ENCODE data around the gene PLAC8L1. TPM values are rescaled to one million over a fixed set of nuclear protein-coding genes. Genes with fewer than 3 reads are reported as not detected.
"Not testable (repeated sequence)": the region's sequence is repeated elsewhere in the genome, so short reads cannot be mapped to it uniquely, and the experiment has no call there.

The PLAC8L1 gene
- polyA plus RNA-seq, 2 donors = 0.22 TPM; not detected in 1

GRCh38 chr5:146112476-146112875, 7.1 kb upstream of the PLAC8L1 start:
- 78 to 93% methylated on average over 5 of the region's 5 CpGs for WGBS, 2 donors
- peaks cover 3 to 5% of the 10 kb centered on the region in 2 donors for H3K36me3 ChIP-seq (ENCODE audit: control insufficient read depth in 2 of 2, insufficient read depth in 2 of 2, low read length in 1 of 2)

DNA sequence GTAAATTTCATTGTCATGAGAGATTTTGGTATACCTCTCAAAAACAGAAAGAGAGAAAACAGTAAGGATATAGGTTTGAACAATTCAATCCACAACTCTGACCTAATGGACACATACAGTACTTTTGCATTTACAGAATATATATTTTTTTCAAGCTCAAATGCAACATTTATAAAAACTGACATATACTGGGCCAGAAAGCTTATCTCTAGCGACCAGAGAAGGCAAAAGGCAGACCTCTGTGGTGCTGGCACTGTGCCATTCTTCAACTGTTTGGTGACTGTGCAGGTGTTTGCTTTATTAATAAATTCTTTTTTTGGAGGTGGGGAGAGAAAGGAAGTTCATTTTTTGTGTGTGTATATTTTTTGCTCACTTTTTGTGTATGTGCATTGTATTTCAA, 6.0 kb upstream of the PLAC8L1 start:
- Histone ChIP-seq H3K4me1 (ENCODE audit: control insufficient read depth in 2 of 2, insufficient read depth in 2 of 2, low read length in 1 of 2) (no peaks in the 10 kb centered on the region), H3K36me3 (ENCODE audit: control insufficient read depth in 2 of 2, insufficient read depth in 2 of 2, low read length in 1 of 2) (peaks cover 3 to 5% of the 10 kb centered on the region in 2 donors), H3K9me3 (ENCODE audit: control insufficient read depth in 2 of 2, insufficient read depth in 1 of 2, low read depth in 1 of 2, low read length in 1 of 2) (no peaks in the 10 kb centered on the region), H3K4me3 (ENCODE audit: low read depth in 1 of 2, low read length in 2 of 2) (no peak overlapping the region), H3K27me3 (ENCODE audit: control insufficient read depth in 1 of 2, insufficient read depth in 2 of 2, low read length in 2 of 2) (no peaks in the 10 kb centered on the region), H3K27ac (ENCODE audit: low read depth in 2 of 2, low read length in 1 of 2) (no peak overlapping the region)
- WGBS, 2 donors = 56 to 69% methylated on average over 1 of the region's 1 CpG

More at GRCh38 chr5:146112476-146112875, 7.1 kb upstream of the PLAC8L1 start:
- no peaks in the 10 kb centered on the region for H3K27me3 ChIP-seq (ENCODE audit: control insufficient read depth in 1 of 2, insufficient read depth in 2 of 2, low read length in 2 of 2)
- H3K4me1 ChIP-seq (ENCODE audit: control insufficient read depth in 2 of 2, insufficient read depth in 2 of 2, low read length in 1 of 2) = no peaks in the 10 kb centered on the region
- H3K27ac ChIP-seq (ENCODE audit: low read depth in 2 of 2, low read length in 1 of 2) = no peak overlapping the region
- no peaks in the 10 kb centered on the region for H3K9me3 ChIP-seq (ENCODE audit: control insufficient read depth in 2 of 2, insufficient read depth in 1 of 2, low read depth in 1 of 2, low read length in 1 of 2)
- H3K4me3 ChIP-seq (ENCODE audit: low read depth in 1 of 2, low read length in 2 of 2) = no peak overlapping the region

DNA sequence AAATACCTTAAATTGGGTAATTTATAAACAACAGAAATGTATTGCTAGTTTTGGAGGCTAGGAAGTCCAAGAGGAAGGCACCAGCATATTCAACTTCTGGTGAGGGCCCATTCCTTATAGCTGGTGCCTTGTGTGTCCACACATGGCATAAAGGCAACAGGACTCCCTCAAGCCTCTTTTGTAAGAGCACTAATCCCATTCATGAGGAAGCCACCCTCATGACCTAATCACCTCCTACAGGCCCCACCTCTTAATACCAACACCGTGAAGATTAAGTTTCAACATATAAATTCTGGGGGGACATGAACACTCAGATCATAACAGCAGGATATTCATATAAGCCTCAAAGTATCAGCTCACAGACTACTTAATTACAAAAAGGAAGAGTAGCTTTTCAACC, 4.0 kb upstream of the PLAC8L1 start:
- Histone ChIP-seq H3K36me3 (ENCODE audit: control insufficient read depth in 2 of 2, insufficient read depth in 2 of 2, low read length in 1 of 2) (peaks cover 2 to 3% of the 10 kb centered on the region in 2 donors), H3K27me3 (ENCODE audit: control insufficient read depth in 1 of 2, insufficient read depth in 2 of 2, low read length in 2 of 2) (no peaks in the 10 kb centered on the region), H3K4me1 (ENCODE audit: control insufficient read depth in 2 of 2, insufficient read depth in 2 of 2, low read length in 1 of 2) (no peaks in the 10 kb centered on the region), H3K4me3 (ENCODE audit: low read depth in 1 of 2, low read length in 2 of 2) (no peak overlapping the region), H3K27ac (ENCODE audit: low read depth in 2 of 2, low read length in 1 of 2) (no peak overlapping the region), H3K9me3 (ENCODE audit: control insufficient read depth in 2 of 2, insufficient read depth in 1 of 2, low read depth in 1 of 2, low read length in 1 of 2) (no peaks in the 10 kb centered on the region)
- WGBS, 2 donors = 71 to 80% methylated on average over 1 of the region's 1 CpG

- H3K4me1 ChIP-seq (ENCODE audit: control insufficient read depth in 2 of 2, insufficient read depth in 2 of 2, low read length in 1 of 2); H3K36me3 ChIP-seq (ENCODE audit: control insufficient read depth in 2 of 2, insufficient read depth in 2 of 2, low read length in 1 of 2); H3K27me3 ChIP-seq (ENCODE audit: control insufficient read depth in 1 of 2, insufficient read depth in 2 of 2, low read length in 2 of 2); H3K4me3 ChIP-seq (ENCODE audit: low read depth in 1 of 2, low read length in 2 of 2); H3K9me3 ChIP-seq (ENCODE audit: control insufficient read depth in 2 of 2, insufficient read depth in 1 of 2, low read depth in 1 of 2, low read length in 1 of 2); H3K27ac ChIP-seq (ENCODE audit: low read depth in 2 of 2, low read length in 1 of 2): not testable (repeated sequence)
- 93 to 94% methylated on average over 2 of the region's 2 CpGs for WGBS, 2 donors
These were observed 3.5 kb upstream of the PLAC8L1 start for GRCh38 chr5:146108870-146109269.

DNA sequence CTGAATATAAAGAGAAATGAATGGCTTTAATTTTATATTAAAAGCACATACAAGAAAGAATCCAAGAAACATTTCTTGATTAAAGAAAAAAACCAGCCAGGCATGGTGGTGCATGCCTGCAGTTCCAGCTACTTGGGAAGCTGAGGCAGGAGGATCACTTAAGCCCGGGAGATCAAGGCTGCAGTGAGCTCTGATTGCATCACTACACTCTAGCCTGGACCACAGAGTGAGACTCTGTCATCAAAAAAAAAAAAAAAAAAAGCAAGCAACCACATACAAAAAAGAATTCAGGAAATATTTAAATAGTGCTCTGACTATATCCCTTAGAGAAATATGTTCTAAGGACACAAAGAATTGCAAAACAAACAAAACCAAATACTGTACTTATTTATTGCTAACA, 2.5 kb upstream of the PLAC8L1 start:
- no peak overlapping the region for H3K4me3 ChIP-seq (ENCODE audit: low read depth in 1 of 2, low read length in 2 of 2)
- H3K4me1 ChIP-seq (ENCODE audit: control insufficient read depth in 2 of 2, insufficient read depth in 2 of 2, low read length in 1 of 2) = no peaks in the 10 kb centered on the region
- peaks cover under 1 to 2% of the 10 kb centered on the region in 2 donors for H3K36me3 ChIP-seq (ENCODE audit: control insufficient read depth in 2 of 2, insufficient read depth in 2 of 2, low read length in 1 of 2)
- H3K27me3 ChIP-seq (ENCODE audit: control insufficient read depth in 1 of 2, insufficient read depth in 2 of 2, low read length in 2 of 2) = no peaks in the 10 kb centered on the region
- H3K9me3 ChIP-seq (ENCODE audit: control insufficient read depth in 2 of 2, insufficient read depth in 1 of 2, low read depth in 1 of 2, low read length in 1 of 2) = no peaks in the 10 kb centered on the region
- H3K27ac ChIP-seq (ENCODE audit: low read depth in 2 of 2, low read length in 1 of 2) = no peak overlapping the region
- 42 to 83% methylated on average over 1 of the region's 1 CpG for WGBS, 2 donors

- H3K27ac ChIP-seq (ENCODE audit: low read depth in 2 of 2, low read length in 1 of 2) = no peak overlapping the region
- no peaks in the 10 kb centered on the region for H3K9me3 ChIP-seq (ENCODE audit: control insufficient read depth in 2 of 2, insufficient read depth in 1 of 2, low read depth in 1 of 2, low read length in 1 of 2)
- no peak overlapping the region for H3K4me3 ChIP-seq (ENCODE audit: low read depth in 1 of 2, low read length in 2 of 2)
- no peaks in the 10 kb centered on the region for H3K27me3 ChIP-seq (ENCODE audit: control insufficient read depth in 1 of 2, insufficient read depth in 2 of 2, low read length in 2 of 2)
- H3K4me1 ChIP-seq (ENCODE audit: control insufficient read depth in 2 of 2, insufficient read depth in 2 of 2, low read length in 1 of 2) = no peaks in the 10 kb centered on the region
- no peaks in the 10 kb centered on the region for H3K36me3 ChIP-seq (ENCODE audit: control insufficient read depth in 2 of 2, insufficient read depth in 2 of 2, low read length in 1 of 2)
- WGBS, 2 donors = 28 to 51% methylated on average over 1 of the region's 1 CpG
These were observed 1.8 kb downstream of the PLAC8L1 start for GRCh38 chr5:146103594-146103993.

DNA sequence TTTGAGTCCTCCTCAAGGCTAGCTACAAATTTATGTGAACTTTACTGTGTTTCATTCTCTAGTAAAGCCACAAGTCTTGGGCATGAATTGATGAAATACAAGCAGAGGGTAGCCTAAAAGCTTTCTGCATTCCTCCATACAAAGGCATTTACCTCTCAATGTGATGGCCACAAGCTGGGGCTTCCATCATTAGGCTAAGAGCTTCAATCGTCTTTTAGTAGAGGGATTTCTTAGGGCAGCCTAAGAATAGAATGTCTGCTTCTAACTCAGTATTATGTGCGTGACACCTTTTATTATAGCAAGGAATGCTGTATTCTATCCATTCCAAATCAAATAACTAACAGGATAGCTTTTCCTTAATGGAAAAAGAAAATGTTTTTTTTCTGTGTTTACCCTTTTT, 3.7 kb downstream of the PLAC8L1 start:
- no peaks in the 10 kb centered on the region for H3K4me1 ChIP-seq (ENCODE audit: control insufficient read depth in 2 of 2, insufficient read depth in 2 of 2, low read length in 1 of 2)
- no peak overlapping the region for H3K27ac ChIP-seq (ENCODE audit: low read depth in 2 of 2, low read length in 1 of 2)
- H3K9me3 ChIP-seq (ENCODE audit: control insufficient read depth in 2 of 2, insufficient read depth in 1 of 2, low read depth in 1 of 2, low read length in 1 of 2) = no peaks in the 10 kb centered on the region
- no peaks in the 10 kb centered on the region for H3K27me3 ChIP-seq (ENCODE audit: control insufficient read depth in 1 of 2, insufficient read depth in 2 of 2, low read length in 2 of 2)
- no peaks in the 10 kb centered on the region for H3K36me3 ChIP-seq (ENCODE audit: control insufficient read depth in 2 of 2, insufficient read depth in 2 of 2, low read length in 1 of 2)
- no peak overlapping the region for H3K4me3 ChIP-seq (ENCODE audit: low read depth in 1 of 2, low read length in 2 of 2)
- WGBS, 2 donors = 77 to 87% methylated on average over 2 of the region's 2 CpGs

DNA sequence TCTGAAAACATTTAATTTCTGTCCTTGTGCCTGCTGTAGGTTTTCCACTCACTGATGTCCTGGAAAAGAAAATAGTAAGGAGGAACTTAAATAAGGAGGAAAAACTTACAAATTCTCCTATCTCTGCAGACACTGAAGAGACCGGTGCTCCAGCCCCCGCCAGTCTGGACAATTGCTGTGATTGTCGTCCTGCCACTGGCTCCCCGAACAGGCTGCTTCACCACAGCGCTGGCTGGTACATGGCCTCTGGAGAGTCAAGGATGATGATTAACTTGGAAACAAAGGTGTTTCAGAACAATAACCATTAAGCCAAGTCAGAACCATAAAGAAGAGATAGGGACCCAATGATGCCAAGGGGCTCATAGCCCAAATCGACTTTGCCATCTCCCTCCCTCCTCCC, 7.3 kb downstream of the PLAC8L1 start:
- Histone ChIP-seq H3K4me3 (ENCODE audit: low read depth in 1 of 2, low read length in 2 of 2) (no peak overlapping the region), H3K4me1 (ENCODE audit: control insufficient read depth in 2 of 2, insufficient read depth in 2 of 2, low read length in 1 of 2) (no peaks in the 10 kb centered on the region), H3K27me3 (ENCODE audit: control insufficient read depth in 1 of 2, insufficient read depth in 2 of 2, low read length in 2 of 2) (no peaks in the 10 kb centered on the region), H3K36me3 (ENCODE audit: control insufficient read depth in 2 of 2, insufficient read depth in 2 of 2, low read length in 1 of 2) (no peaks in the 10 kb centered on the region), H3K9me3 (ENCODE audit: control insufficient read depth in 2 of 2, insufficient read depth in 1 of 2, low read depth in 1 of 2, low read length in 1 of 2) (no peaks in the 10 kb centered on the region), H3K27ac (ENCODE audit: low read depth in 2 of 2, low read length in 1 of 2) (no peak overlapping the region)
- 89 to 94% methylated on average over 6 of the region's 6 CpGs for WGBS, 2 donors

- no peaks in the 10 kb centered on the region for H3K36me3 ChIP-seq (ENCODE audit: control insufficient read depth in 2 of 2, insufficient read depth in 2 of 2, low read length in 1 of 2)
- H3K27me3 ChIP-seq (ENCODE audit: control insufficient read depth in 1 of 2, insufficient read depth in 2 of 2, low read length in 2 of 2) = no peaks in the 10 kb centered on the region
- no peak overlapping the region for H3K27ac ChIP-seq (ENCODE audit: low read depth in 2 of 2, low read length in 1 of 2)
- no peak overlapping the region for H3K4me3 ChIP-seq (ENCODE audit: low read depth in 1 of 2, low read length in 2 of 2)
- H3K4me1 ChIP-seq (ENCODE audit: control insufficient read depth in 2 of 2, insufficient read depth in 2 of 2, low read length in 1 of 2) = no peaks in the 10 kb centered on the region
- WGBS, 2 donors = 67 to 80% methylated on average over 3 of the region's 3 CpGs
- H3K9me3 ChIP-seq (ENCODE audit: control insufficient read depth in 2 of 2, insufficient read depth in 1 of 2, low read depth in 1 of 2, low read length in 1 of 2) = no peaks in the 10 kb centered on the region
These were observed 13.5 kb downstream of the PLAC8L1 start for GRCh38 chr5:146091881-146092280.

DNA sequence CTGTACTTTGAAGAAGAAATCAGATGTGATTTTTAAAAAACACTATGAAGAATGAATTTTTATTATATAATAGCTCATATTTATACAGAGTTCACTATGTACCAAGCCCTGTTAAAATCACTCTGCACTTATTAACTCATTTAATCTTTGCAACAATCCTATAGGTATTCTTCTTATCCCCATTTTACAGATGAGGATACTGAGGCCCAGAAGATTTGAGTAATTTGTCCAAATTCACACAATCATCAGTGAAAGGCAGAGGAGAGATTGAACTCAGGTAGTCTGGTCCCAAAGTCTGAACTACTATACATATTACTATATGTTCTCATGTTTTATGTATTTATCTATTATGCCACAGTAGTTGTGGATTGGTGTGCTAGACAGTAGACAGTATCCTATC, 16.1 kb downstream of the PLAC8L1 start:
- no peaks in the 10 kb centered on the region for H3K27me3 ChIP-seq (ENCODE audit: control insufficient read depth in 1 of 2, insufficient read depth in 2 of 2, low read length in 2 of 2)
- no peaks in the 10 kb centered on the region for H3K36me3 ChIP-seq (ENCODE audit: control insufficient read depth in 2 of 2, insufficient read depth in 2 of 2, low read length in 1 of 2)
- H3K27ac ChIP-seq (ENCODE audit: low read depth in 2 of 2, low read length in 1 of 2) = no peak overlapping the region
- no peaks in the 10 kb centered on the region for H3K4me1 ChIP-seq (ENCODE audit: control insufficient read depth in 2 of 2, insufficient read depth in 2 of 2, low read length in 1 of 2)
- H3K4me3 ChIP-seq (ENCODE audit: low read depth in 1 of 2, low read length in 2 of 2) = no peak overlapping the region
- H3K9me3 ChIP-seq (ENCODE audit: control insufficient read depth in 2 of 2, insufficient read depth in 1 of 2, low read depth in 1 of 2, low read length in 1 of 2) = no peaks in the 10 kb centered on the region
